SK-N-SH (cell line): ENCODE data around the gene ACSL6. TPM values are rescaled to one million over a fixed set of nuclear protein-coding genes. Genes with fewer than 3 reads are reported as not detected.

ENCODE experiments used
- CTCF ChIA-PET: fragments of 300-600, 350-600 bp; formaldehyde crosslinking; extraction: SDS; loops from one replicate; lab custom pipeline; 2021; lab: Yijun Ruan, JAX
- POLR2A ChIA-PET: fragments of 350-600 bp; sonication (Branson Sonifier 250); formaldehyde crosslinking; extraction: SDS; loops from one replicate; lab custom pipeline; 2020; ENCODE audit warnings: antibody characterized with exemption, inconsistent platforms; lab: Yijun Ruan, JAX
- DNase-seq: peaks from one replicate; pipeline ENCODE4 v3.0.0; 2012
- H2AFZ ChIP-seq: fragments of 200-600 bp; sonication (generic); 2 replicates; pipeline ENCODE4 v1.8.1; 2016; ENCODE audit warnings: antibody characterized with exemption, mild to moderate bottlenecking, low read depth
- H3F3A ChIP-seq: fragments of 200-600 bp; sonication (generic); replicated peaks from 2 replicates; pipeline ENCODE3; 2016; ENCODE audit warnings: antibody characterized with exemption, mild to moderate bottlenecking; ENCODE audit not compliant: insufficient read depth
- H3K27ac ChIP-seq, 2 experiments: fragments of 200-500 bp in 1 of 2; fragments of 200-600 bp in 1 of 2; sonication (Bioruptor generic) in 1 of 2; sonication (generic), shearing (Covaris generic) in 1 of 2; 2 replicates each; pipeline versions ENCODE4 v1.5.1 to v1.6.1; 2014 to 2016; ENCODE audit warnings: low read depth in 2 of 2, inconsistent platforms in 1 of 2, low read length in 1 of 2, mild to moderate bottlenecking in 1 of 2, mixed read lengths in 1 of 2
- H3K27me3 ChIP-seq: fragments of 200-600 bp; sonication (generic), shearing (Covaris generic); 2 replicates; pipeline ENCODE4 v1.6.1; 2016; ENCODE audit warnings: mixed run types; ENCODE audit not compliant: insufficient read depth
- H3K36me3 ChIP-seq, 2 experiments: fragments of 200-500 bp in 1 of 2; fragments of 200-600 bp in 1 of 2; sonication (Bioruptor generic) in 1 of 2; sonication (generic) in 1 of 2; replicated peaks in 1 of 2; 2 replicates each; pipeline versions ENCODE3 to v1.5.1; 2014 to 2016; ENCODE audit warnings: low read length in 1 of 2, mild to moderate bottlenecking in 1 of 2; ENCODE audit not compliant: insufficient read depth in 2 of 2, control insufficient read depth in 1 of 2
- H3K4me1 ChIP-seq, 2 experiments: fragments of 200-500 bp in 1 of 2; fragments of 200-600 bp in 1 of 2; sonication (Bioruptor generic) in 1 of 2; sonication (generic), shearing (Covaris generic) in 1 of 2; 2 replicates each; pipeline versions ENCODE4 v1.5.1 to v1.6.1; 2014 to 2016; ENCODE audit warnings: low read depth in 1 of 2, low read length in 1 of 2, mixed run types in 1 of 2; ENCODE audit not compliant: insufficient read depth in 2 of 2, control insufficient read depth in 1 of 2
- H3K4me2 ChIP-seq: fragments of 200-600 bp; sonication (generic), shearing (Covaris generic); 2 replicates; pipeline ENCODE4 v1.6.1; 2017; ENCODE audit warnings: mixed run types
- H3K4me3 ChIP-seq, 2 experiments: fragments of 200-500 bp in 1 of 2; fragments of 200-600 bp in 1 of 2; sonication (Bioruptor generic) in 1 of 2; sonication (generic), shearing (Covaris generic) in 1 of 2; 2 replicates each; pipeline versions ENCODE4 v1.5.1 to v1.8.1; 2014 to 2016; ENCODE audit warnings: low read depth in 2 of 2, inconsistent platforms in 1 of 2, low read length in 1 of 2, mild to moderate bottlenecking in 1 of 2, mixed read lengths in 1 of 2, moderate library complexity in 1 of 2
- H3K79me2 ChIP-seq: fragments of 200-600 bp; sonication (generic); 2 replicates; pipeline ENCODE4 v1.8.1; 2017; ENCODE audit warnings: mild to moderate bottlenecking; ENCODE audit not compliant: insufficient read depth
- H3K9ac ChIP-seq: fragments of 200-600 bp; sonication (generic); 2 replicates; pipeline ENCODE4 v1.6.1; 2017; ENCODE audit warnings: mixed run types
- H3K9me2 ChIP-seq: fragments of 200-600 bp; sonication (generic); 2 replicates; pipeline ENCODE4 v1.6.1; 2017; ENCODE audit warnings: mixed run types
- H3K9me3 ChIP-seq: fragments of 200-600 bp; sonication (generic); 2 replicates; pipeline ENCODE4 v1.6.1; 2017; ENCODE audit warnings: mixed run types, mild to moderate bottlenecking, moderate library complexity
- H4K20me1 ChIP-seq: fragments of 200-600 bp; sonication (generic); 2 replicates; pipeline ENCODE4 v1.6.1; 2017; ENCODE audit warnings: mild to moderate bottlenecking, mixed run types; ENCODE audit not compliant: insufficient read depth
- CHD2 ChIP-seq: fragments of 150-350 bp; IDR thresholded peaks from 2 replicates; pipeline ENCODE4 v1.6.1; 2018; ENCODE audit warnings: low read length; ENCODE audit not compliant: partially characterized antibody
- EP300 ChIP-seq, 2 experiments: IDR thresholded peaks; 2 replicates each; pipeline versions ENCODE4 v1.4.0 to v1.6.1; 2012; ENCODE audit warnings: borderline replicate concordance in 1 of 2, low read depth in 1 of 2, low read length in 1 of 2
- EZH2phosphoT487 ChIP-seq: fragments of 200-600 bp; sonication (generic); IDR thresholded peaks from 2 replicates; pipeline ENCODE4 v1.6.1; 2017; ENCODE audit warnings: low read depth, mixed run types, mild to moderate bottlenecking, antibody characterized with exemption, moderate library complexity, borderline replicate concordance
- FOSL2 ChIP-seq: IDR thresholded peaks from 2 replicates; pipeline ENCODE4 v1.4.0; 2012; ENCODE audit warnings: low read depth, mild to moderate bottlenecking, moderate library complexity, borderline replicate concordance
- FOXM1 ChIP-seq: IDR thresholded peaks from 2 replicates; pipeline ENCODE4 v1.4.0; 2012; ENCODE audit warnings: low read depth, mild to moderate bottlenecking
- GABPA ChIP-seq: IDR thresholded peaks from 2 replicates; pipeline ENCODE4 v1.4.0; 2012; ENCODE audit warnings: low read depth, mild to moderate bottlenecking
- GATA2 ChIP-seq: sonication (generic); formaldehyde crosslinking; IDR thresholded peaks from 2 replicates; pipeline ENCODE4 v1.5.0; 2020; ENCODE audit warnings: mild to moderate bottlenecking, missing genetic modification reagents
- MXI1 ChIP-seq: IDR thresholded peaks from 2 replicates; pipeline ENCODE4 v1.6.1; 2012; ENCODE audit warnings: mild to moderate bottlenecking, low read depth, low read length, improper control_type of control experiment
- NFIC ChIP-seq: IDR thresholded peaks from 2 replicates; pipeline ENCODE4 v1.4.0; 2012; ENCODE audit warnings: borderline replicate concordance
- RCOR1 ChIP-seq: fragments of 150-350 bp; IDR thresholded peaks from 2 replicates; pipeline ENCODE4 v1.6.1; 2017; ENCODE audit warnings: antibody characterized with exemption, low read length
- RFX5 ChIP-seq: IDR thresholded peaks from 2 replicates; pipeline ENCODE4 v1.6.1; 2012; ENCODE audit warnings: mild to moderate bottlenecking, improper control_type of control experiment, low read length
- SIN3A ChIP-seq: IDR thresholded peaks from 2 replicates; pipeline ENCODE4 v1.6.1; 2012; ENCODE audit warnings: low read depth, mild to moderate bottlenecking, low read length, moderate library complexity, borderline replicate concordance
- TAF1 ChIP-seq: IDR thresholded peaks from 2 replicates; pipeline ENCODE4 v1.6.1; 2012; ENCODE audit warnings: low read depth, mild to moderate bottlenecking, low read length, moderate library complexity, borderline replicate concordance
- WGBS: methylation state at CpG from one replicate; pipeline ENCODE4 v1.1.6; 2017; ENCODE audit warnings: low lambda C conversion rate; 5-methylcytosine and 5-hydroxymethylcytosine counted together
- polyA plus RNA-seq, 3 experiments: library from polyadenylated mRNA; depleted of rRNA; stranded (reverse); fragments of >200 nt; gene quantifications; 2 replicates each; pipeline ENCODE4 v1.2.3, GENCODE V29; 2012
- TF ChIP-seq, protein P1 (sequence below): fragments of 150-350 bp; IDR thresholded peaks from 2 replicates; pipeline ENCODE4 v1.6.1; 2016; ENCODE audit warnings: mild to moderate bottlenecking, low read depth, low read length
- TF ChIP-seq, protein P2 (sequence below): fragments of 150-350 bp; IDR thresholded peaks from 2 replicates; pipeline ENCODE4 v1.6.1; 2017; ENCODE audit warnings: antibody characterized with exemption, low read length, low read depth, borderline replicate concordance
- TF ChIP-seq, protein P3 (sequence below): fragments of 200-600 bp; sonication (generic); IDR thresholded peaks from 2 replicates; pipeline ENCODE4 v1.6.1; 2017; ENCODE audit warnings: antibody characterized with exemption, mild to moderate bottlenecking, moderate library complexity
- TF ChIP-seq, protein P4 (sequence below): IDR thresholded peaks from 2 replicates; pipeline ENCODE4 v1.4.0; 2012; ENCODE audit warnings: low read depth, borderline replicate concordance

The ACSL6 gene
- polyA plus RNA-seq, 1 of the 3 experiments (the other 2 are of a cell fraction) = 0.46 TPM

DNA sequence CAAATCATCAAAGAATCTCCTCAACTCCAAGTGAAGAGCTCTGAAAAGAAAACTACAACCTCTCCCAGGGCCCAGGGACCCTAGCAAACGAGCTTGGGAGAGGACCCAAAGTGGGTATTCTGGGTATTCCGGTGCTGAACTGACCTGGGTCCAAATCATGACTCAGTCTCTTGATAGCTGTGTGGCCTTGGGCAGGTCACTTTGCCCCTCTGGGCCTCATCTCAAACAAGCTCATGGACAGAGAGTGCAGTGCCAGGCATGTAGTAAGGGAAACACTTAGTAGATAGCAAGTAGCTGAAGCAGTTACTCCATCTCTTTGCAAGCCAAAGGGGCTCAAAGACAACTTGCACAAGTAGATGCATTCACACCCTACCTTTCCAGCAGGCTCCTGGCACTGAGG, 12.4 kb downstream of the ACSL6 start (continued):
- TF ChIP-seq, protein P1, sequence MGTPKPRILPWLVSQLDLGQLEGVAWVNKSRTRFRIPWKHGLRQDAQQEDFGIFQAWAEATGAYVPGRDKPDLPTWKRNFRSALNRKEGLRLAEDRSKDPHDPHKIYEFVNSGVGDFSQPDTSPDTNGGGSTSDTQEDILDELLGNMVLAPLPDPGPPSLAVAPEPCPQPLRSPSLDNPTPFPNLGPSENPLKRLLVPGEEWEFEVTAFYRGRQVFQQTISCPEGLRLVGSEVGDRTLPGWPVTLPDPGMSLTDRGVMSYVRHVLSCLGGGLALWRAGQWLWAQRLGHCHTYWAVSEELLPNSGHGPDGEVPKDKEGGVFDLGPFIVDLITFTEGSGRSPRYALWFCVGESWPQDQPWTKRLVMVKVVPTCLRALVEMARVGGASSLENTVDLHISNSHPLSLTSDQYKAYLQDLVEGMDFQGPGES = no peak
- TF ChIP-seq CHD2 (no peak), MXI1 (no peak), EP300 (IDR thresholded peaks at IDR 0.05; ENCODE audit: borderline replicate concordance in 1 of 2, low read depth in 1 of 2, low read length in 1 of 2) (no peak), GABPA (no peak)
- TF ChIP-seq, protein P2, sequence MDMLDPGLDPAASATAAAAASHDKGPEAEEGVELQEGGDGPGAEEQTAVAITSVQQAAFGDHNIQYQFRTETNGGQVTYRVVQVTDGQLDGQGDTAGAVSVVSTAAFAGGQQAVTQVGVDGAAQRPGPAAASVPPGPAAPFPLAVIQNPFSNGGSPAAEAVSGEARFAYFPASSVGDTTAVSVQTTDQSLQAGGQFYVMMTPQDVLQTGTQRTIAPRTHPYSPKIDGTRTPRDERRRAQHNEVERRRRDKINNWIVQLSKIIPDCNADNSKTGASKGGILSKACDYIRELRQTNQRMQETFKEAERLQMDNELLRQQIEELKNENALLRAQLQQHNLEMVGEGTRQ = no peak
- TF ChIP-seq, all 33 proteins: peak for 0

DNA sequence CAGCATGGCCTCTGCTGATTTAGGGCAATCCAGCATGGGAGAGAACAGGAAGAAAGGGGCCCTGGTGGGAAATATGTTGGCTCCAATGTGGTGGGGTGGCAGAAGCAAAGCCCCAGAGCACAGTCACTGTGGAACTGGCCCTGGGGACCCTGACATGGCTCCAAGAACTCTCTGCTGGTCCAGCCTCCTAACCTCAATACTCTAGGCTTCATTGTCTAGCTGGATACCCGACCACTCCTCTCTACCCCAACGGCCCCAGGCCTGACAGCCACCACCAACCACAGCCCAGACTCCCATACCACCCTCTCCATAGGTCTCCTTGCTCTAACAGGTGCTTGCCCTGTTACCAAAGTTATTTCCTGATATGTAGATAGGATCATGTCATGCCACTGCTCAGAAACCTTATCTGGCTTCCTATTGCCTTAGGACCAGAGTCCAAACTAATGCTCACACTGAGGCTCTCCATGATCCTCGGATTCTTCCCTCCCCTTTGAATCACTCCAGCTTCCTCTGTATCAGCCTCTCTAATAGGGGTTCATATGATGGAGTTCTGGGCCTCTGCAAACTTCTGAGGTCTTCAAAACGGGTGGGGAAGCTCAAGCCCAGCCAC, 12.9 kb downstream of the ACSL6 start:
- ChIA-PET POLR2A (no interaction called here), CTCF (interaction anchor here (0.8 to 7.5 kb wide), 3 partner anchors 9 to 410 kb away, joined by 3 to 58 read pairs (median 7); no protein-coding TSS in a partner anchor)
- no peaks in the 10 kb centered on the region for H3K27me3 ChIP-seq
- no peak overlapping the region for H2AFZ ChIP-seq
- 15% methylated on average over 4 of the region's 4 CpGs for whole genome bisulfite sequencing
- no peaks in the 10 kb centered on the region for H3K79me2 ChIP-seq
- H4K20me1 ChIP-seq = no peaks in the 10 kb centered on the region
- no peaks in the 10 kb centered on the region for H3F3A ChIP-seq
- no peak overlapping the region for H3K4me3 ChIP-seq
- DNase-seq = no peak
- H3K9me3 ChIP-seq = no peaks in the 10 kb centered on the region
- no peak for TF ChIP-seq FOXM1
- peaks cover 0 to 21% of the 10 kb centered on the region in 2 experiments; a peak in 1 of 4 replicates for H3K4me1 ChIP-seq
- no peak overlapping the region for H3K4me2 ChIP-seq
- no peaks in the 10 kb centered on the region for H3K36me3 ChIP-seq
- H3K27ac ChIP-seq = no peak overlapping the region
- no peaks in the 10 kb centered on the region for H3K9me2 ChIP-seq
- H3K9ac ChIP-seq = no peak overlapping the region

DNA sequence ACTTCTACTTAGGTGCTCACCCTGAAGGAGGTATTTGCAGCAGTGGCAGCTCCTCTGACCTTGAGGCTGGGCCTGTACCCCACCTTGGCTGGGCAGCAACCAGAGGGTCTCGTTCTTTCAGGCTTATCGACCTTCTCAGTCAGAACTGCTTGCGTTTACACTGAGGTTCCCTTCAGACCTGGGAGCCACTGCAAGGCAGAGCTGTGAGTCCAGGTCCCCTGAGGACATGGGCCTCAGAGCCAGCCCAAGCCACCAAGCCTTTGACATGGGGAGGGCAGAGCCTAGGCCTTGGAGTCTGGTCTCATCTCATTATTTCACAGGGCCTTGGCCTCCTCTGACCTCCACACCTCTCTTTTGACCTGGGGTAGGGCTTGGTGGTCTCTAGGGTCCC, 13.7 kb downstream of the ACSL6 start:
- POLR2A ChIA-PET = no interaction called here
- Histone ChIP-seq H3K4me3 (no peak overlapping the region), H3K9ac (no peak overlapping the region), H3K4me2 (no peak overlapping the region), H3K27ac (no peak overlapping the region), H3K9me3 (no peaks in the 10 kb centered on the region), H3F3A (no peaks in the 10 kb centered on the region)
- no peak for TF ChIP-seq NFIC
- no peak for TF ChIP-seq RFX5
- TF ChIP-seq CHD2 = no peak
- no peak for TF ChIP-seq SIN3A
- no peak for TF ChIP-seq MXI1
- no peak for TF ChIP-seq TAF1
- no peak for TF ChIP-seq GABPA
- TF ChIP-seq, protein P3, sequence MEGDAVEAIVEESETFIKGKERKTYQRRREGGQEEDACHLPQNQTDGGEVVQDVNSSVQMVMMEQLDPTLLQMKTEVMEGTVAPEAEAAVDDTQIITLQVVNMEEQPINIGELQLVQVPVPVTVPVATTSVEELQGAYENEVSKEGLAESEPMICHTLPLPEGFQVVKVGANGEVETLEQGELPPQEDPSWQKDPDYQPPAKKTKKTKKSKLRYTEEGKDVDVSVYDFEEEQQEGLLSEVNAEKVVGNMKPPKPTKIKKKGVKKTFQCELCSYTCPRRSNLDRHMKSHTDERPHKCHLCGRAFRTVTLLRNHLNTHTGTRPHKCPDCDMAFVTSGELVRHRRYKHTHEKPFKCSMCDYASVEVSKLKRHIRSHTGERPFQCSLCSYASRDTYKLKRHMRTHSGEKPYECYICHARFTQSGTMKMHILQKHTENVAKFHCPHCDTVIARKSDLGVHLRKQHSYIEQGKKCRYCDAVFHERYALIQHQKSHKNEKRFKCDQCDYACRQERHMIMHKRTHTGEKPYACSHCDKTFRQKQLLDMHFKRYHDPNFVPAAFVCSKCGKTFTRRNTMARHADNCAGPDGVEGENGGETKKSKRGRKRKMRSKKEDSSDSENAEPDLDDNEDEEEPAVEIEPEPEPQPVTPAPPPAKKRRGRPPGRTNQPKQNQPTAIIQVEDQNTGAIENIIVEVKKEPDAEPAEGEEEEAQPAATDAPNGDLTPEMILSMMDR = no peak
- TF ChIP-seq FOSL2 = no peak
- TF ChIP-seq, protein P4, sequence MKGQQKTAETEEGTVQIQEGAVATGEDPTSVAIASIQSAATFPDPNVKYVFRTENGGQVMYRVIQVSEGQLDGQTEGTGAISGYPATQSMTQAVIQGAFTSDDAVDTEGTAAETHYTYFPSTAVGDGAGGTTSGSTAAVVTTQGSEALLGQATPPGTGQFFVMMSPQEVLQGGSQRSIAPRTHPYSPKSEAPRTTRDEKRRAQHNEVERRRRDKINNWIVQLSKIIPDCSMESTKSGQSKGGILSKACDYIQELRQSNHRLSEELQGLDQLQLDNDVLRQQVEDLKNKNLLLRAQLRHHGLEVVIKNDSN = no peak
- no peak for TF ChIP-seq RCOR1
- TF ChIP-seq GATA2 (CRISPR knock-in tag) = no peak
- no peak for TF ChIP-seq EZH2phosphoT487
- TF ChIP-seq, all 33 proteins: peak for 0
- no peaks in the 10 kb centered on the region for H4K20me1 ChIP-seq
- H3K9me2 ChIP-seq = no peaks in the 10 kb centered on the region
- WGBS = 66% methylated on average over 3 of the region's 3 CpGs
- CTCF ChIA-PET = interaction anchor here (7.5 kb wide), 1 partner anchor 409 kb away, joined by 58 read pairs; no protein-coding TSS in a partner anchor
- no peak for DNase-seq
- H3K36me3 ChIP-seq = no peaks in the 10 kb centered on the region
- no peaks in the 10 kb centered on the region for H3K79me2 ChIP-seq
- H2AFZ ChIP-seq = no peak overlapping the region
- no peaks in the 10 kb centered on the region for H3K27me3 ChIP-seq
- peaks cover 0 to 21% of the 10 kb centered on the region in 2 experiments; a peak in 1 of 4 replicates for H3K4me1 ChIP-seq
